Neural crest cell (in vitro differentiated cells): ENCODE data around the gene LMO7. TPM values are rescaled to one million over a fixed set of nuclear protein-coding genes. Genes with fewer than 3 reads are reported as not detected.

Source experiments
- DNase-seq: peaks from one replicate; pipeline ENCODE4 v3.0.0; 2021; ENCODE audit warnings: low read depth, mixed read lengths, low spot score
- H3K27ac Mint-ChIP-seq: one replicate; pipeline ENCODE4 v1.8.0; 2021; ENCODE audit warnings: mild to moderate bottlenecking, mixed read lengths; ENCODE audit not compliant: unreplicated experiment
- H3K27me3 Mint-ChIP-seq: 2 replicates; pipeline ENCODE4 v1.8.0; 2021; ENCODE audit warnings: low read depth, mild to moderate bottlenecking, mixed read lengths
- H3K36me3 Mint-ChIP-seq: 2 replicates; pipeline ENCODE4 v1.8.0; 2021; ENCODE audit warnings: low read depth, mild to moderate bottlenecking, mixed read lengths
- H3K4me1 Mint-ChIP-seq: 2 replicates; pipeline ENCODE4 v1.8.0; 2021; ENCODE audit warnings: mixed read lengths
- H3K4me3 Mint-ChIP-seq: one replicate; pipeline ENCODE4 v1.8.0; 2021; ENCODE audit warnings: mild to moderate bottlenecking, mixed read lengths
- H3K9me3 Mint-ChIP-seq: 2 replicates; pipeline ENCODE4 v1.8.0; 2021; ENCODE audit warnings: mixed read lengths
- CTCF ChIP-seq: fragments of 200-600 bp; sonication (generic); conservative IDR thresholded peaks from 2 replicates; pipeline ENCODE4 v1.5.0; 2021; ENCODE audit warnings: antibody characterized with exemption, mild to moderate bottlenecking
- total RNA-seq: library from RNA; stranded (reverse); gene quantifications from 2 replicates; pipeline ENCODE4 v1.2.1, GENCODE V29; 2021

The LMO7 gene
- total RNA-seq, 1 donor from 2014 or later: 4.8 TPM

- Mint-ChIP-seq H3K4me1 (no peaks in the 10 kb centered on the region), H3K9me3 (no peaks in the 10 kb centered on the region), H3K4me3 (no peak overlapping the region), H3K36me3 (no peaks in the 10 kb centered on the region), H3K27ac (no peak overlapping the region), H3K27me3 (no peaks in the 10 kb centered on the region)
- TF ChIP-seq CTCF: no peak
- DNase-seq: no peak
Observed at GRCh38 chr13:75705908-75706307, 69.8 kb downstream of the LMO7 start.

GRCh38 chr13:75713852-75714251 lies 77.7 kb downstream of the LMO7 start:
- no peaks in the 10 kb centered on the region for H3K27me3 Mint-ChIP-seq
- H3K36me3 Mint-ChIP-seq: no peaks in the 10 kb centered on the region
- no peak for TF ChIP-seq CTCF
- no peak for DNase-seq
- no peak overlapping the region for H3K4me3 Mint-ChIP-seq
- H3K9me3 Mint-ChIP-seq: no peaks in the 10 kb centered on the region
- no peak overlapping the region for H3K27ac Mint-ChIP-seq
- no peaks in the 10 kb centered on the region for H3K4me1 Mint-ChIP-seq

GRCh38 chr13:75715601-75716523 lies 79.7 kb downstream of the LMO7 start:
- Mint-ChIP-seq H3K27ac (no peak overlapping the region), H3K4me3 (no peak overlapping the region), H3K9me3 (no peaks in the 10 kb centered on the region), H3K27me3 (no peaks in the 10 kb centered on the region), H3K36me3 (no peaks in the 10 kb centered on the region), H3K4me1 (no peaks in the 10 kb centered on the region)
- TF ChIP-seq CTCF: no peak
- no peak for DNase-seq

GRCh38 chr13:75717525-75717924 lies 81.4 kb downstream of the LMO7 start:
- Mint-ChIP-seq H3K4me3 (no peak overlapping the region), H3K36me3 (no peaks in the 10 kb centered on the region), H3K27me3 (no peaks in the 10 kb centered on the region), H3K4me1 (no peaks in the 10 kb centered on the region), H3K27ac (no peak overlapping the region), H3K9me3 (no peaks in the 10 kb centered on the region)
- no peak for DNase-seq
- no peak for TF ChIP-seq CTCF

- TF ChIP-seq CTCF: no peak
- no peak for DNase-seq
- Mint-ChIP-seq H3K4me1 (no peaks in the 10 kb centered on the region), H3K36me3 (no peaks in the 10 kb centered on the region), H3K27me3 (no peaks in the 10 kb centered on the region), H3K4me3 (no peak overlapping the region), H3K27ac (no peak overlapping the region), H3K9me3 (no peaks in the 10 kb centered on the region)
Observed at GRCh38 chr13:75721307-75721706, 85.2 kb downstream of the LMO7 start.
